Epithelial cell of proximal tubule (primary cell): ENCODE results near the gene VWA1. TPM values are rescaled to one million over a fixed set of nuclear protein-coding genes. Genes with fewer than 3 reads are reported as not detected.
A peak's percentile ranks its signal among the peaks of the same experiment; 100 is the strongest.
"Not testable (repeated sequence)": the region's sequence is repeated elsewhere in the genome, so short reads cannot be mapped to it uniquely, and the experiment has no call there.

ENCODE experiments used
- DNase-seq: peaks from one replicate; pipeline ENCODE4 v3.0.0-alpha.2; 2011; ENCODE audit warnings: low read depth
- H3K4me3 ChIP-seq: 2 replicates; pipeline ENCODE4 v1.5.1; 2011; ENCODE audit warnings: low read depth, mild to moderate bottlenecking, low read length
- total RNA-seq: library from RNA; depleted of rRNA; stranded (reverse); fragments of >200 nt; gene quantifications from 2 replicates; pipeline ENCODE4 v1.2.3, GENCODE V29; 2015
- TF ChIP-seq, protein P1 (sequence below): conservative IDR thresholded peaks from 2 replicates; pipeline ENCODE4 v1.5.1; 2012; ENCODE audit warnings: low read depth, mild to moderate bottlenecking, low read length

The VWA1 gene
- total RNA-seq, 1 donor from 2014 or later, result 56.3 TPM

GRCh38 chr1:1460540-1461130, 25.1 kb downstream of the VWA1 start:
- TF ChIP-seq, protein P1, sequence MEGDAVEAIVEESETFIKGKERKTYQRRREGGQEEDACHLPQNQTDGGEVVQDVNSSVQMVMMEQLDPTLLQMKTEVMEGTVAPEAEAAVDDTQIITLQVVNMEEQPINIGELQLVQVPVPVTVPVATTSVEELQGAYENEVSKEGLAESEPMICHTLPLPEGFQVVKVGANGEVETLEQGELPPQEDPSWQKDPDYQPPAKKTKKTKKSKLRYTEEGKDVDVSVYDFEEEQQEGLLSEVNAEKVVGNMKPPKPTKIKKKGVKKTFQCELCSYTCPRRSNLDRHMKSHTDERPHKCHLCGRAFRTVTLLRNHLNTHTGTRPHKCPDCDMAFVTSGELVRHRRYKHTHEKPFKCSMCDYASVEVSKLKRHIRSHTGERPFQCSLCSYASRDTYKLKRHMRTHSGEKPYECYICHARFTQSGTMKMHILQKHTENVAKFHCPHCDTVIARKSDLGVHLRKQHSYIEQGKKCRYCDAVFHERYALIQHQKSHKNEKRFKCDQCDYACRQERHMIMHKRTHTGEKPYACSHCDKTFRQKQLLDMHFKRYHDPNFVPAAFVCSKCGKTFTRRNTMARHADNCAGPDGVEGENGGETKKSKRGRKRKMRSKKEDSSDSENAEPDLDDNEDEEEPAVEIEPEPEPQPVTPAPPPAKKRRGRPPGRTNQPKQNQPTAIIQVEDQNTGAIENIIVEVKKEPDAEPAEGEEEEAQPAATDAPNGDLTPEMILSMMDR, result no peak
- DNase-seq, result no peak
- no peak overlapping the region for H3K4me3 ChIP-seq

- no peak overlapping the region for H3K4me3 ChIP-seq
- DNase-seq, result no peak
- TF ChIP-seq, protein P1, result no peak
Measured at GRCh38 chr1:1461721-1462317, 26.3 kb downstream of the VWA1 start.

DNA sequence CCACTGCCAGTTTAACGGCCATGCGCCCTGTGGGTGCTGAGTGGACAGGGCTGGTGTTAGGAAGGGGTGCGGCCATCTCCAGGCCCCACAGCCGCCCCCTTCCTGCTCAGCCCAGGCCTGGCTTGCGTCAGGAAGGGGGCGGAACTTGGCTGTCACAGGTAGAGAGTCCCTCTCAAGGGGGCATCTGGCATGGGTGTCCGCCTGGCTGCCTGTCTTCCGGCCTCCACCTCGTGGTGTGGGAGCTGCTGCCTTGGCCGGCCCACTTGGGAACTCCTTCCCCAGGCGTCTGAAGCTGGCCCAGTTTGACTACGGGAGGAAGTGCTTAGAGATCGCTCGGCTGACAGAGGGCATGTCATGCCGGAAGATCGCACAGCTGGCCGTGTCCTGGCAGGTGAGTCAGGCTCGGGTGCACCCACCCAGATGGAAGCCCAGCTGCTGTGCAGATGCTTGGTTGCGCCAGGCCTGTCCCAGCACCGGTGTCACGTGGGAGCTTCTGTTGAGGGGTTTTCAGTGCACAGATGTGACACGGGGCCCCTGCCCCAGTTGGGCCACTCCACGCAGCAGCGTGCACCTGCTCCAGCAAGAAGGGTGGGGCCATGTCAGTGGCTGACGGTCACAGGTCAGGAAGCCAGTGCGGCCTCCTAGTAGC, 27.0 kb downstream of the VWA1 start:
- TF ChIP-seq, protein P1, result no peak
- H3K4me3 ChIP-seq, result peak overlapping the region; percentile 2
- no peak for DNase-seq

DNA sequence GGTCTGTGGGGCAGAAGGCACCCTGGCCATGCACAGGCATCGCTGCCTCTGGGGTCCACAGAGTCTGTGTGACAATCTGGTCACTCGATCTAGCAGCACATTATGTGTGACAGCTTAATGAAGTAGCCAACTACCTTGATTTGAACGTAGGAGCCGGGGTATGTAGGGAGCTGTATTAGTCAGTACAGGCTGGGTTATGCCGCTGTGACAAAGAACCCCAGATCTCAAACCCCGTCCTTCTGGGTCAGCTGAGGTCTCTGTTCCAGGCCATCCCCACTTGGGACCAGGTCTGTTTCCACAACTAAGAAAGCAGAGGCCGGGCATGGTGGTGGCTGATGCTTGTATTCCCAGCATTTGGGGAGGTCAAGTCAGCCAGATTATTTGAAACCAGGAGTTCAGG, 27.8 kb downstream of the VWA1 start:
- TF ChIP-seq, protein P1, result no peak
- DNase-seq, result no peak

GRCh38 chr1:1468196-1468985, 32.9 kb downstream of the VWA1 start:
- DNase-seq, H3K4me3 ChIP-seq: not testable (repeated sequence)

More for the DNA sequence above, 27.8 kb downstream of the VWA1 start:
- H3K4me3 ChIP-seq, result no peak overlapping the region

DNA sequence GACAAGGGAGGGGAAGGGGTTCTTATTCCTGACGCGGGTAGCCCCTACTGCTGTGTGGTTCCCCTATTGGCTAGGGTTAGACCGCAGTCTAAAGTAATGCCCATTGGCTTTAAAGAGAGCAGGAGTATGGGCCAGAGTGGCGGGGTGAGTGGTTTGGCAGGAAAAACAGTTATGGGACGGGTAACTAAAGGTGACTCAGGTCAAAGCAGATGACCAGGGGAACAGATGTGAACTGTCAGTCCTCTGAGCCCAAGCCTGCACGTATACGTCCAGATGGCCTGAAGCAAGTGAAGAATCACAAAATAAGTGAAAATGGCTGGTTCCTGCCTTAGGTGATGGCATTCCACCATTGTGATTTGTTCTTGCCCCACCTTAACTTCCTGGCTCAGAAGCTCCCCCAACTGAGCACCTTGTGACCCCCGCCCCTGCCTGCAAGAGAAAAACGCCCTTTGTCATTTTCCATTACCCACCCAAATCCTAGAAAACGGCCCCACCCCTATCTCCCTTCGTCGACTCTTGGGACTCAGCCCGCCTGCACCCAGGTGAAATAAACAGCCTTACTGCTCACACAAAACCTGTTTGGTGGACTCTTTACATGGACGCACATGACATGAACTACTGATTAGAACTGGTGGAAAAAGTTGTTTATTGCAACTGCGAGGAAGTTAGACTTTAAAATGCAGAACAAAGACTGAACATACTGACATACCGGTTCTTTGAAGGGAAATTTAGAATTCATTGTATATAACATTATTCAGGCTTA, 35.3 kb downstream of the VWA1 start:
- peak overlapping the region; percentile 75 for H3K4me3 ChIP-seq
- DNase-seq, result no peak
- TF ChIP-seq, protein P1, result no peak
